Heart left ventricle (tissue), 16 donors: ENCODE data around the gene LRRC63. TPM values are rescaled to one million over a fixed set of nuclear protein-coding genes. Genes with fewer than 3 reads are reported as not detected.
A peak's percentile ranks its signal among the peaks of the same experiment; 100 is the strongest.
"Not testable (repeated sequence)": the region's sequence is repeated elsewhere in the genome, so short reads cannot be mapped to it uniquely, and the experiment has no call there.

ENCODE experiments used
- ATAC-seq, 4 donors: fragments of 200-7000 bp; cut with Tn5 transposase; one replicate each; pipeline ENCODE4 v1.9.1; 2020 to 2022; ENCODE audit warnings: moderate library complexity in 4 of 4, mild to moderate bottlenecking in 3 of 4, moderate number of reproducible peaks in 1 of 4
- DNase-seq, 5 donors: peaks; one replicate each; pipeline ENCODE4 v3.0.0-alpha.2; 2020
- H3K27ac ChIP-seq, 12 donors: fragments of 200-600 bp; sonication (generic) in 4 of 12; one replicate each; pipeline versions ENCODE4 v1.5.0 to v1.8.0; 2016 to 2022; ENCODE audit warnings: mild to moderate bottlenecking in 2 of 12
- H3K27me3 ChIP-seq, 9 donors: fragments of 200-600 bp; sonication (generic) in 2 of 9; one replicate each; pipeline versions ENCODE4 v1.5.1 to v1.8.0; 2016 to 2022; ENCODE audit warnings: mild to moderate bottlenecking in 3 of 9
- H3K36me3 ChIP-seq, 9 donors: fragments of 200-600 bp; sonication (generic) in 2 of 9; one replicate each; pipeline versions ENCODE4 v1.5.0 to v1.8.0; 2018 to 2022; ENCODE audit warnings: mild to moderate bottlenecking in 2 of 9
- H3K4me1 ChIP-seq, 12 donors: fragments of 200-600 bp; sonication (generic) in 4 of 12; one replicate each; pipeline versions ENCODE4 v1.5.0 to v1.8.0; 2016 to 2022; ENCODE audit warnings: mild to moderate bottlenecking in 3 of 12
- H3K4me3 ChIP-seq, 12 donors: fragments of 200-600 bp; sonication (generic) in 4 of 12; one replicate each; pipeline versions ENCODE4 v1.5.0 to v1.8.0; 2017 to 2022; ENCODE audit warnings: mild to moderate bottlenecking in 9 of 12, moderate library complexity in 4 of 12
- H3K9me3 ChIP-seq, 12 donors: fragments of 200-600 bp; sonication (generic) in 4 of 12; one replicate each; pipeline versions ENCODE4 v1.5.0 to v1.8.0; 2016 to 2022; ENCODE audit warnings: mild to moderate bottlenecking in 1 of 12
- CTCF ChIP-seq, 12 donors: fragments of 200-600 bp; sonication (generic) in 4 of 12; IDR thresholded peaks; one replicate each; pipeline versions ENCODE4 v1.5.0 to v1.8.0; 2018 to 2022; ENCODE audit warnings: antibody characterized with exemption in 12 of 12, mild to moderate bottlenecking in 5 of 12
- POLR2A ChIP-seq, 2 donors: fragments of 450-650 bp; IDR thresholded peaks; one replicate each; pipeline ENCODE4 v1.6.1; 2017; ENCODE audit warnings: antibody characterized with exemption in 2 of 2, mild to moderate bottlenecking in 2 of 2, moderate library complexity in 2 of 2
- WGBS, 4 donors: extraction: QIAGEN DNeasy Blood & Tissue Kit in 2 of 4; methylation state at CpG; one replicate each; pipeline versions ENCODE4 v1.1.5 to v1.1.7; 2013 to 2018; 5-methylcytosine and 5-hydroxymethylcytosine counted together
- intact Hi-C, 10 donors: fragments of 100-400 bp; cut with DNase I; formaldehyde crosslinking; loops; one replicate each; pipeline versions ENCODE4 v1.11.1 to v1.14.2; 2022
- long read RNA-seq, 3 donors: library from polyadenylated mRNA; unstranded; transcript quantifications; one replicate each; pipeline ENCODE4 v2.0.0, GENCODE V29; 2020 to 2021
- polyA plus RNA-seq, 2 donors: library from polyadenylated mRNA; stranded (reverse); fragments of 200-250 nt; gene quantifications; one replicate each; pipeline ENCODE4 v1.2.3, GENCODE V29; 2013
- total RNA-seq, 9 donors: library from RNA; depleted of rRNA in 2 of 9; stranded (reverse); fragments of >200 nt in 2 of 9; fragmentation: NEBNext Ultra II Directional in 3 of 9; extraction: Animal tissue kit (Norgen Biotek cat#: 25700) in 3 of 9; gene quantifications; one replicate each; pipeline versions ENCODE4 v1.1.0 to v1.2.4, GENCODE V29; 2016 to 2023
- donor health status: ischemic (EF 13 %, LVEDD 7.1; RV severe dilation, severe dysfunction).
- donor health status: healthy with polysubstance abuse.
- donor health status: DM: no; HTN: yes; CAD: no.
- donor health status: DM: no; HTN: no; CAD: no.
- donor health status: ischemic (EF 25% LVEDD 6.9; RV normal size, moderate dysfunction).
- donor health status: ischemic (EF 25% LVEDD 5.7; RV mildly dilated, moderate dysfunction).
- donor health status: healthy.
- donor health status: DM: yes; HTN: yes; CAD: no.
- donor health status: ischemic (EF 35%, LVEDD 5.7; RV mildly dilated, moderate dysfunction).
- donor health status: nonischemic (EF 11% LVEDD 7.7; RV severe dilation, severe dysfunction).
- donor health status: DM: yes; HTN: yes; CAD: no.
- donor health status: PGD.
- donor health status: ischemic (EF 29% LVEDD 5.4; RV normal size, mild dysfunction).
- donor health status: nonischemic (EF 23%, LVEDD 6.1; RV moderate dilation, normal function).

LRRC63 gene
- total RNA-seq: under 1 TPM in 2 of 9 donors, not detected in 7; 0.14 to 0.48 TPM
- not detected for polyA plus RNA-seq
- long read RNA-seq, donor 1: 0 reads
- long read RNA-seq, donor 2: 0 reads
- long read RNA-seq, donor 3: 0 reads

GRCh38 chr13:46211483-46212351 lies at the start of gene LRRC63:
TSS of gene LRRC63 (plus strand) at chr13:46211928. CDS start at chr13:46213035, 1,107 bp downstream.
- H3K4me3 ChIP-seq: peak within 1 kb of the TSS; percentile 19 to 68 (median 48)
- no peaks in the 10 kb centered on the region for H3K36me3 ChIP-seq
- 3 to 5% (median 3%) methylated on average over 52 to 53 of the region's 53 CpGs for WGBS, 4 donors
- ATAC-seq: peak; percentile 82 to 99 (median 98)
- peak; percentile 70 to 94 (median 76) for DNase-seq
- H3K4me1 ChIP-seq: peaks cover 0 to 15% (median 1%) of the 10 kb centered on the region in 12 donors
- intact Hi-C loops: no loop called here
- peak within 1 kb of the TSS in 1 of 12 donors; percentile 75 for H3K27ac ChIP-seq
- peaks cover 0 to 5% (median 0%) of the 10 kb centered on the region in 12 donors for H3K9me3 ChIP-seq
- TF ChIP-seq POLR2A (IDR thresholded peaks at IDR 0.05) (peak in 1 of 2 donors; percentile 25), CTCF (IDR thresholded peaks at IDR 0.05) (no peak)
- peaks cover 0 to 26% (median 3%) of the 10 kb centered on the region in 9 donors for H3K27me3 ChIP-seq

GRCh38 chr13:46162741-46163140 lies 49.0 kb upstream of the LRRC63 start:
- peaks cover 0 to 26% (median 0%) of the 10 kb centered on the region in 9 donors for H3K36me3 ChIP-seq
- intact Hi-C loops: loop anchor here in 1 of 10 donors (5.0 to 10.0 kb wide), 2 partner anchors 355 to 538 kb away; no protein-coding TSS in a partner anchor
- H3K4me1 ChIP-seq: peaks cover 0 to 68% (median 0%) of the 10 kb centered on the region in 12 donors
- not testable (repeated sequence) for ATAC-seq, H3K9me3 ChIP-seq, H3K4me3 ChIP-seq, H3K27ac ChIP-seq, DNase-seq
- peaks cover 0 to 15% (median 0%) of the 10 kb centered on the region in 9 donors for H3K27me3 ChIP-seq
- 92 to 97% (median 95%) methylated on average over 32 to 36 of the region's 36 CpGs for WGBS, 4 donors

GRCh38 chr13:46164661-46165060 lies 47.1 kb upstream of the LRRC63 start:
- TF ChIP-seq CTCF (IDR thresholded peaks at IDR 0.05): no peak
- TF ChIP-seq POLR2A (IDR thresholded peaks at IDR 0.05): no peak
- Histone ChIP-seq H3K4me1 (peaks cover 0 to 83% (median 0%) of the 10 kb centered on the region in 12 donors), H3K27me3 (peaks cover 0 to 13% (median 0%) of the 10 kb centered on the region in 9 donors), H3K27ac (no peak overlapping the region), H3K4me3 (no peak overlapping the region), H3K9me3 (peaks cover 0 to 3% (median 0%) of the 10 kb centered on the region in 12 donors), H3K36me3 (peaks cover 0 to 7% (median 0%) of the 10 kb centered on the region in 9 donors)
- intact Hi-C loops: loop anchor here in 1 of 10 donors (5.0 to 10.0 kb wide), 2 partner anchors 357 to 540 kb away; no protein-coding TSS in a partner anchor
- DNase-seq (no peak), ATAC-seq (no peak)

- ATAC-seq (no peak), DNase-seq (no peak)
- Histone ChIP-seq H3K4me3 (no peak overlapping the region), H3K9me3 (no peaks in the 10 kb centered on the region), H3K36me3 (peaks cover 0 to 6% (median 0%) of the 10 kb centered on the region in 9 donors), H3K27ac (no peak overlapping the region), H3K4me1 (peaks cover 0 to 83% (median 3%) of the 10 kb centered on the region in 12 donors), H3K27me3 (peaks cover 0 to 13% (median 0%) of the 10 kb centered on the region in 9 donors)
- 56 to 61% (median 59%) methylated on average over 5 of the region's 5 CpGs for WGBS, 4 donors
- intact Hi-C loops: loop anchor here in 1 of 10 donors (10.0 kb wide), 1 partner anchor 541 kb away; no protein-coding TSS in a partner anchor
- TF ChIP-seq POLR2A (IDR thresholded peaks at IDR 0.05): no peak
- no peak for TF ChIP-seq CTCF (IDR thresholded peaks at IDR 0.05)
These were observed 46.1 kb upstream of the LRRC63 start for GRCh38 chr13:46165485-46166223.
